Measurements from ENCODE around the gene SLC13A4.
A peak's percentile ranks its signal among the peaks of the same experiment; 100 is the strongest.

SLC13A4 gene

GRCh38 chr7:135772639-135773222, 44.7 kb upstream of the SLC13A4 start:
- peaks cover 25% of the 10 kb centered on the region for H3K4me1 ChIP-seq (ENCODE audit: insufficient read depth, poor library complexity, severe bottlenecking)
- peak overlapping the region; percentile 9 for H3K27ac ChIP-seq (ENCODE audit: poor library complexity, severe bottlenecking)
- TF ChIP-seq CTCF (IDR thresholded peaks at IDR 0.05; ENCODE audit: poor library complexity, severe bottlenecking): no peak
- ATAC-seq (ENCODE audit: low read depth): no peak
- DNase-seq (ENCODE audit: low spot score): no peak
- H3K4me3 ChIP-seq (ENCODE audit: severe bottlenecking): no peak overlapping the region
- H3K27me3 ChIP-seq (ENCODE audit: insufficient read depth, poor library complexity, severe bottlenecking): no peaks in the 10 kb centered on the region
- H3K36me3 ChIP-seq (ENCODE audit: low read depth): no peaks in the 10 kb centered on the region
- H3K9me3 ChIP-seq (ENCODE audit: severe bottlenecking): no peaks in the 10 kb centered on the region

GRCh38 chr7:135771961-135772638, 44.1 kb upstream of the SLC13A4 start:
- no peaks in the 10 kb centered on the region for H3K27me3 ChIP-seq (ENCODE audit: insufficient read depth, poor library complexity, severe bottlenecking)
- DNase-seq (ENCODE audit: low spot score) (no peak), ATAC-seq (ENCODE audit: low read depth) (no peak)
- TF ChIP-seq CTCF (IDR thresholded peaks at IDR 0.05; ENCODE audit: poor library complexity, severe bottlenecking): no peak
- no peak overlapping the region for H3K4me3 ChIP-seq (ENCODE audit: severe bottlenecking)
- peaks cover 25% of the 10 kb centered on the region for H3K4me1 ChIP-seq (ENCODE audit: insufficient read depth, poor library complexity, severe bottlenecking)
- H3K36me3 ChIP-seq (ENCODE audit: low read depth): no peaks in the 10 kb centered on the region
- H3K9me3 ChIP-seq (ENCODE audit: severe bottlenecking): no peaks in the 10 kb centered on the region
- peak overlapping the region; percentile 9 for H3K27ac ChIP-seq (ENCODE audit: poor library complexity, severe bottlenecking)

DNA sequence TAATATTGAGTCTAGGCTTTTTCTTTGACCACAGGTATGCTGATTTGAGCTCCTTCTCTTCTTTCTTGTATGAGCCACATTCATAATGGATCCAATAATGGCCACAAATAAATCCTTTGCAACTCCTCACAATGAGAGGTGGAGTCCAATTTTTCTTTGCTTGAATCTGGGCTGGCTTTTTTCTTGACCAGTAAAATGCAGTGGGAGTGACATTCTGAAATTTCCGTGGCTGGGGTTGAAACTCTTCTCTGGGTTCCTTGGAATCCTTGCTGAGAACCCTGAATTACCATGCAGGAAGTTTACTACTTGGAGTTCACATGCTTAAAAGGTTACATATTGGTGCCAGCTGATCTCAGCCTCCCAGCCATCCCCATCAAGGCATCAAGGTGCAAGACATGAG, 43.1 kb upstream of the SLC13A4 start:
- DNase-seq (ENCODE audit: low spot score) (no peak), ATAC-seq (ENCODE audit: low read depth) (no peak)
- no peaks in the 10 kb centered on the region for H3K36me3 ChIP-seq (ENCODE audit: low read depth)
- no peak overlapping the region for H3K27ac ChIP-seq (ENCODE audit: poor library complexity, severe bottlenecking)
- peaks cover 25% of the 10 kb centered on the region for H3K4me1 ChIP-seq (ENCODE audit: insufficient read depth, poor library complexity, severe bottlenecking)
- H3K9me3 ChIP-seq (ENCODE audit: severe bottlenecking): no peaks in the 10 kb centered on the region
- no peak for TF ChIP-seq CTCF (IDR thresholded peaks at IDR 0.05; ENCODE audit: poor library complexity, severe bottlenecking)
- no peaks in the 10 kb centered on the region for H3K27me3 ChIP-seq (ENCODE audit: insufficient read depth, poor library complexity, severe bottlenecking)
- H3K4me3 ChIP-seq (ENCODE audit: severe bottlenecking): no peak overlapping the region

GRCh38 chr7:135770139-135770710, 42.2 kb upstream of the SLC13A4 start:
- Histone ChIP-seq H3K4me1 (ENCODE audit: insufficient read depth, poor library complexity, severe bottlenecking) (peaks cover 25% of the 10 kb centered on the region), H3K36me3 (ENCODE audit: low read depth) (no peaks in the 10 kb centered on the region), H3K9me3 (ENCODE audit: severe bottlenecking) (no peaks in the 10 kb centered on the region), H3K27me3 (ENCODE audit: insufficient read depth, poor library complexity, severe bottlenecking) (no peaks in the 10 kb centered on the region), H3K4me3 (ENCODE audit: severe bottlenecking) (no peak overlapping the region), H3K27ac (ENCODE audit: poor library complexity, severe bottlenecking) (no peak overlapping the region)
- ATAC-seq (ENCODE audit: low read depth) (no peak), DNase-seq (ENCODE audit: low spot score) (no peak)
- TF ChIP-seq CTCF (IDR thresholded peaks at IDR 0.05; ENCODE audit: poor library complexity, severe bottlenecking): no peak

Measured in RWPE2 (cell line).